Epidermal melanocyte (primary cell): ENCODE measurements around the gene MRS2.
"Not testable (repeated sequence)": the region's sequence is repeated elsewhere in the genome, so short reads cannot be mapped to it uniquely, and the experiment has no call there.

Experiments used
- DNase-seq: peaks from one replicate; pipeline ENCODE4 v3.0.0; 2011; ENCODE audit warnings: low spot score; ENCODE audit not compliant: insufficient read length

The MRS2 gene, protein sequence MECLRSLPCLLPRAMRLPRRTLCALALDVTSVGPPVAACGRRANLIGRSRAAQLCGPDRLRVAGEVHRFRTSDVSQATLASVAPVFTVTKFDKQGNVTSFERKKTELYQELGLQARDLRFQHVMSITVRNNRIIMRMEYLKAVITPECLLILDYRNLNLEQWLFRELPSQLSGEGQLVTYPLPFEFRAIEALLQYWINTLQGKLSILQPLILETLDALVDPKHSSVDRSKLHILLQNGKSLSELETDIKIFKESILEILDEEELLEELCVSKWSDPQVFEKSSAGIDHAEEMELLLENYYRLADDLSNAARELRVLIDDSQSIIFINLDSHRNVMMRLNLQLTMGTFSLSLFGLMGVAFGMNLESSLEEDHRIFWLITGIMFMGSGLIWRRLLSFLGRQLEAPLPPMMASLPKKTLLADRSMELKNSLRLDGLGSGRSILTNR

DNA sequence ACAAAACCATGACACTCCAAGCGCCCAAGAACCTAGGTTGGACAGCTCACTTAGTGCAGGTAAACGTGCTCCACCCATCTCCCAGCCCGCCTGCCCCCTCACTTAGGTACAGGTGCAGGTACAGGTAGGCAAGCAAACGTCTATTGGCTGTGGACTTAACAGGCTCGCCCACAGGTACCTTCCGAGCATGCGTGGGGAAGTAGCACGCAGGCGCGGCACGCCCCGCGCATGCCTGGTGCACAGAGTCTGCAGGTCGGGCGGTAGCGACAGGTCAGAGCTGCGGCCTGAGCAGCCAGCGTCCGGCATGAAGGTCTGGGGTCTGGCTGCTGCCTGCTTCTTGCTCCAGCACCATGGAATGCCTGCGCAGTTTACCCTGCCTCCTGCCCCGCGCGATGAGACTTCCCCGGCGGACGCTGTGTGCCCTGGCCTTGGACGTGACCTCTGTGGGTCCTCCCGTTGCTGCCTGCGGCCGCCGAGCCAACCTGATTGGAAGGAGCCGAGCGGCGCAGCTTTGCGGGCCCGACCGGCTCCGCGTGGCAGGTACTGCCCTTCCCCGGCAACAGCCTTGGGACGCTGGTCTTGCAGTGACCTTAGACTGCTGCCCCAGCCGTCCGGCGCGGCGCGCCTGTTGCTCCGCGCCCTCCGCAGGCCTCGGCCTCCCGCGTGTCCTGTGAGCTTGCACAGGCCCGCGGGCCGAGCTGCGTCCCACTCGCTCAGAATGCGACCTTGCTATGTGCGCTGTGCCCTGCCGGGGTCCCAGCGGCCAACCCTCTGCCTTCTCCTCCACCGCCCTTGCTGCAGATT is at the start of gene MRS2:
MRS2 (plus strand) TSS at position 240 of the 804 bp plus-strand sequence; CDS start at position 351, 111 bp downstream.
- DNase-seq = peak; percentile 41

DNA sequence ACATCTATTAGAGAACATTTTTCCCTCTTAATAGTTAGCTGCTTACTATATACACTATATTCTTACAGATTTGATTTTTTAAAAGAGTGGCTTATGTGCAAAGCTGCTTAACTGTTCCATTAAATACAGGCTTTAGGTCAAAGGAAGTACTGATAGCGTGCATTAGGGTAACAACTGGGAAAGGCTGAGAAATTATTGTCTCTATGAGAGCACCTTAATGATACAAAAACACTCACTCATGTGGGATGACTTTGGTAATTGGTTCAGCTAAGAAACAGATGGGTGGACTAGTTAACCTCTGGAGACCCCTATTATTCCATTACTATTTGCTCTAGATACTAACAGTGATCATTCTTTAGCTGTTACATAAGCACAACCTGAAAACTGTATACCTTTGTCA is 48.9 kb upstream of the MRS2 start:
- no peak for DNase-seq

DNA sequence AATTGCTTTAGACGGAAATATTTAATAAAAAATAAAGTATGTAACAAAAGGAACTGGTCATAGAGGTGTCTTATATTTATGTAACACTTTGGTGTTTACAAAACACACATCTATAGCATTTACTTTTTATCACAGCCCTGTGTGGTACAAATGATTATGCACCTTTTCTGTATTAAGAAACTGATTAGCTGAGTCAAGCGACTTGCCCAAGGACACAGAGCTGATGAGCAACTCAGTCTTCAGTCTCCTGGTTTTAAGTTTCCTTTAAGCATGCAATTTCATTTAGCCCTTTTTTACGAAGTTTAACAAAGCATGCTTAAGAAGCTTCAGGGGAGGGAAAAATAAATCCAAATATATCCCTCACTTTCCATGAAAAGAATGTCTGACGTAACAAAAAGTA is 47.3 kb upstream of the MRS2 start:
- no peak for DNase-seq

DNA sequence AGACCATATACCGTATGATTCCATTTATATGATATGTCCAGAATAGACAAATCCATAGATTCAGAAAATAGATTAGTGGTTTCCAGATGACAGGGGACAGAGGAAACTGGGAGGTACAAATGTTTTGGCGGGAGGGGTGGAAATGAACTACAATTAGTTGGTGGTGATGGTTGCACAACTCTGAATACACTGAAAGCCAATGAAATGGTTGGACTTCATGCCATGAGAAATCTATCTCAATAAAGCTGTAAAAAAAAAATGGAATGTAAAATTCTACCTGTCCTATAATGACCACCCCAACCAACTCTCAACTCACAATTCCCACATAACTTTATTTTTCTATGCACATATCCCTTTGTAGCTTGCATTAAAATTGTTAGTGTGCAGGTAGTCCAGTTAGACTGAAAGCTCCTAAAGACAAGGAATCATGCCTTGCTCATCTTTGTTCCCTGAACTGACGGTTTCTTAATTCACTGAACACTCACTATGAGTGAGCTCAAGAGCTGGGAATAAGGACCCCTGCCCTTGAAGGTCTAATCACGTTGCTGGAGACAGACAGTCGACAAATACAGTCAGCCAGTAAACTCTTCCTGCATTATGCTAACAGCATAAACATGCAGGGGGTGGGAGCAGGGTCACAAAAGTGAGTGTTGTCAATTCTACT is 46.3 kb upstream of the MRS2 start:
- DNase-seq = no peak

DNA sequence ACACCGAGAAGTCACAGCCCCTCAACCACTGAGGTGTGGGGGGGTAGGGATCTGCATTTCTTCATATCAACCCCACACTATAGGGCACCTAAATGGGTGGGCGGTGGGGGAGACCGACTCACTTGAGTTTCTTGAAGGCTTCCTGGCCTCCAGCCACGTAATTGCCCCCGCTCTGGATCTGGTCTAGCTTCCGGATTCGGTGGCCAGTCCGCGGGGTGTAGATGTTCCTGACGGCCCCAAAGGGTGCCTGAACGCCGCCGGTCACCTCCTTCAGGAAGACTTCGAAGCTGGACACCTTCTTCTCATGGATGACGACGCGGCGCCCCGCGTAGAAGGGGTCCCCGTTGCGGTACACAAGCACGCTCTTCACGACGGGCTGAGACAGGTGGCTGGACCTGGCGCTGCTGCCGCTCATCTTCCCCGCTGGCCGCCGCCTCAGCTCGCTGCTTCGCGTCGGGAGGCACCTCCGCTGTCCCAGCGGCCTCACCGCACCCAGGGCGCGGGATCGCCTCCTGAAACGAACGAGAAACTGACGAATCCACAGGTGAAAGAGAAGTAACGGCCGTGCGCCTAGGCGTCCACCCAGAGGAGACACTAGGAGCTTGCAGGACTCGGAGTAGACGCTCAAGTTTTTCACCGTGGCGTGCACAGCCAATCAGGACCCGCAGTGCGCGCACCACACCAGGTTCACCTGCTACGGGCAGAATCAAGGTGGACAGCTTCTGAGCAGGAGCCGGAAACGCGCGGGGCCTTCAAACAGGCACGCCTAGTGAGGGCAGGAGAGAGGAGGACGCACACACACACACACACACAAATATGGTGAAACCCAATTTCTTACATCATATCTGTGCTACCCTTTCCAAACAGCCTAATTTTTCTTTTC is 45.2 kb upstream of the MRS2 start, which contains the start of gene DCDC2:
DCDC2 (minus strand) TSS at position 724 of the 883 bp plus-strand sequence; CDS start at position 415, 309 bp downstream.
- no peak for DNase-seq

DNA sequence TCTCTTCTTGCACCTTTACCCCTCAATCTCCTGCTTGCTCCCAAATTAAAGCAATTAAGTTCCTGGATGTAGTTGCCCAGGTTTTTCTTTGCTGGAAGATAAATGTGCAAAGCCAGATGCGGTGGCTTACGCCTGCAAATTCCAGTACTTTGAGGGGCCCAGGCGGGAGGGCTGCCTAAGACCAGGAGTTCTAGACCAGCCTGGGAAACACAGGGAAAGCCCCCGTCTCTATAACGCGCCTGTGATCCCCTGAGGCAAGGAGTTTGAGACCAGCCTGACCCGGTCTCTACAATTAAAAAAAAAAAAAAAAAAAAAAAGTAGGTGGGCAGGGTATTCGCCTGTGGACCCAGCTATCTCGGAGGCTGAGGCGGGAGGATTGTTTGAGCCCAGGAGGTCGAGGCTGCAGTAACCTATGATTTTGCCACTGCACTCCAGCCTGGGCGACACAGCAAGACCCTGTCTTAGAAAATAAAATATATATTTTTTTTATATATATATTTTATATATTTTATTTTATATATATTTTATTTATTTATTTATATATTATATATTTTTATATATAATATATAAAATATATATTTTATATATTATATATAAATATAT is 44.4 kb upstream of the MRS2 start:
- no peak for DNase-seq

DNA sequence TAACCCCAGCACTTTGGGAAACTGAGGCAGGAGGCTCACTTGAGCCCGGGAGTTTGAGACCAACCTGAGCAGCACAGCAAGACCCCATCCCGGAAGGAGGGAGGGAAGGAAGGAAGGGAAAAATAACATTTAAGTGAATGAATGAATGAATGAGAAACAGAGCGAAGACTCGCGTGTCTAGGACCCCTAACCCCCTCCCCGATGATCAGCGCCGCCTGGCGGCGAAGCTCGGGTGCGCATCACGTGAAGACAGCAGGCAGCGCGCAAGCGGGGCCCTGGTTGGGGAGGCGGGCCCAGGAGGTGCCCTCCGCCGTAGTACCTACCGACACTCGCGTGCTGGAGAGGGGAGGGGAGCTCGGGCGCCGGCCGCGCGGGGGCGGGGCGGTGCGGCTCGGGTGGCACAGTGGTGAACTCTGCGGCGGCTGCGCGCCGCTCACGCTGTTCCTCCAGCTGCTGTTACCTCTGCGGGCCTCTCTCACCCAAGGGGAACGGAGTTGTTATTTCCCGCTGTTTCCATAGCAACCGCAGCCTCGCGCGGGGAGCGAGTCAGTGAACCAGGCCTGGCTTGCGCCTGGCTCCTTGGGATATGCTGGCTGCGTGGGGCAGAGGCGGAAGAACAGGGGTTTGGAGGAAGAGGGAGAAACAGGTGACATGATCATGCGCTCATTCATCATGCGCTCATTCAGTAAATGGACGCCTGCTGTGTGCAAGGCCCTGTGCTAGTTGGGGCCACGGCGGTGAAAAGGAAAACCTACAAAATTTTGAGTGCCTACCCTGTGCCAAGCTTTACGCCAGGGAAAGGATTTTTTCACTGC is 42.9 kb upstream of the MRS2 start:
- peak; percentile 23 for DNase-seq

DNA sequence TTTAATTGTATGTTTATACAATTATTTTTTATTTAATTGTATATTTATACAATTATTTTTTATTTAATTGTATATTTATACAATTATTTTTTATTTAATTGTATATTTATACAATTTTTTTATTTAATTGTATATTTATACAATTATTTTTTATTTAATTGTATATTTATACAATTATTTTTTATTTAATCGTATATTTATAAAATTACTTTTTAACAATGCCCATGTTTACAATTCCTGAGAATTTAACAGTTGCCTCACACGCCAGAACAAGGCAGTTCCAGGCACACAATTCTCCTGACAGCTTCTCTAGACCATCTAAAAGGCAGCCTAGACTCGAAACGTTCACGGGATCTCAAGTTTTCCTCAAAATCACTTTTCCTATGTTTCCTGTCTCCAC is 40.4 kb upstream of the MRS2 start:
- not testable (repeated sequence) for DNase-seq

DNA sequence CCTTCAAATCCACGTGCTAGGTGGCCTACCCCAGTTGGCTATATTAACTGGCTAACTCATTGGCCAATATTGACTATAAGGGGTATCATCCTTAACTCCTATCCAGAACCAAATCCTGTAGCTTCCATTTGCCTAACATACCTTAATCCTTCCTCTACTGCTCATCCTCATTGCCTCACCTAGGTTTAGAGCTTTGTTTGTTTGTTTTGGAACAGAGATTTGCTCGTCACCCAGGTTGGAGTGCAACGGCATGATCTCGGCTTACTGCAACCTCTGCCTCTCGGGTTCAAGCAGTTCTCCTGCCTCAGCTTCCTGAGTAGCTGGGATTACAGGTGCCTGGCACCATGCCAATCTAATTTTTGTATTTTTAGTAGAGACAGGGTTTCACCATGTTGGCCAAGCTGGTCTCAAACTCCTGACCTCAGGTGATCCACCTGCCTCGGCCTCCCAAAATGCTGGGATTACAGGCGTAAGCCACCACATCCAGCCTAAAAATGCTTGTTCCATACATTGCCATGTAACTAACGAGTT is 37.6 kb upstream of the MRS2 start:
- not testable (repeated sequence) for DNase-seq

DNA sequence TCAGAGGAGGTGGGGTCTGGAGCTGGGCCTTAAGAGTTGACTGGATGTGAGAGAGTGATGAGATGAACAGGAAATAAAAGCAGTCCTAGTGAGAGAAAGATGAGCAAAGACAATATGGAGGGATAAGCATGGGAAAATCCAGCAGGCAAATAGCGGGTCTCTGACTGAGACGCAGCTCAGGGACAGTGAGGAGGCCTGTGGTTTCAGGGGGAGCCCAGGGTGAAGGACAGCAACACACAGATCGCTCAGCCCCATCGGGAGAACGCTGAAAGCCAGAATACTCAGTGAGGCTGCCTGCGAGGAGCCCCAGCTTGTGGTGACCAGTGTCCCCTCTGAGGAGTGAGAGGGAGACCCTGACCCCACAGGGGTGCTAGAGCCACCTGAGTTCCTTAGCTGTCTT is 28.1 kb upstream of the MRS2 start:
- no peak for DNase-seq

DNA sequence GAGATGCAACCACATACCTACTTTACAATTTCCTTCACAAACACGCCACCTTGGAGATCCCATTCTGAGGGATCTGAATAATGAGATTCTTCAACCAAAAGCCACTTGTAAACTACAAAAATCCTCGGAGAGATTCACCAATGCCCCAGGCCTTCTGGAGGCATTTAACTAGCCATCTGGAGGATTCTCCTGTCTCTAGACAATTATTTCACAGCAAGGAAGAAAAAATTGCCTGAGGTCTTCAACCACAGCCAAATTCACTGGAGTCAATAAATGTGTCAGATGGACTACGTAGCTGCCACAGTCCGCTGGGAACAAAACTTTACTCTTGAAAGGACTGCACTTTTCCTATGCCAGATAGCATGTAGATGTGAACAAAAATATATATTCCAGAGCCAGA is 25.9 kb upstream of the MRS2 start:
- no peak for DNase-seq

DNA sequence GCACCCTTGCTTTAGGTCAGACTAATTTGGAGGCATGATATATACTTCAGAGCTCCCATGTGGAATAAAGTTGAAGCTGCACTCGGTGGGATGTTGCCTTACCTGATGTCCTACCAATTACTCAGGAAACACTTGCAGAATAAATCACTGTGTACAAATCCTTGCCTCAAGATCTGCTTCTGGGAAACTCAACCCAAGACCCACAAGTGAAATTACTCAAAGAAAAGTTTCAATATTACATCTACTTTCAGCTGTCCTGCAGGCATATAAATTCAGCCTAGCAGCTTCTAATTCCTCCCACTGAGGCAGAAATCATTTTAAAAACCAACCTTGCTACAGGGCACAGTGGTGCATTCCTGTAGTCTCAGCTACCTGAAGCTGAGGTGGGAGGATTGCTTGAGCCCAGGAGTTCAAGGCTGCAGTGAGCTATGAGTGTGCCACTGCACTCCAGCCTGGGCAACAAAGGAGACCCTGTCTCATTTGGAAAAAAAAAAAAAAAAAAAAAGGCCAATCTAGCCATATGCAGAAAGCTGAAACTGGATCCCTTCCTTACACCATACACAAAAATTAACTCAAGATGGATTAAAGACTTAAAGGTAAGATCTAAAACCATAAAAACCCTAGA is 24.2 kb upstream of the MRS2 start:
- DNase-seq = no peak

DNA sequence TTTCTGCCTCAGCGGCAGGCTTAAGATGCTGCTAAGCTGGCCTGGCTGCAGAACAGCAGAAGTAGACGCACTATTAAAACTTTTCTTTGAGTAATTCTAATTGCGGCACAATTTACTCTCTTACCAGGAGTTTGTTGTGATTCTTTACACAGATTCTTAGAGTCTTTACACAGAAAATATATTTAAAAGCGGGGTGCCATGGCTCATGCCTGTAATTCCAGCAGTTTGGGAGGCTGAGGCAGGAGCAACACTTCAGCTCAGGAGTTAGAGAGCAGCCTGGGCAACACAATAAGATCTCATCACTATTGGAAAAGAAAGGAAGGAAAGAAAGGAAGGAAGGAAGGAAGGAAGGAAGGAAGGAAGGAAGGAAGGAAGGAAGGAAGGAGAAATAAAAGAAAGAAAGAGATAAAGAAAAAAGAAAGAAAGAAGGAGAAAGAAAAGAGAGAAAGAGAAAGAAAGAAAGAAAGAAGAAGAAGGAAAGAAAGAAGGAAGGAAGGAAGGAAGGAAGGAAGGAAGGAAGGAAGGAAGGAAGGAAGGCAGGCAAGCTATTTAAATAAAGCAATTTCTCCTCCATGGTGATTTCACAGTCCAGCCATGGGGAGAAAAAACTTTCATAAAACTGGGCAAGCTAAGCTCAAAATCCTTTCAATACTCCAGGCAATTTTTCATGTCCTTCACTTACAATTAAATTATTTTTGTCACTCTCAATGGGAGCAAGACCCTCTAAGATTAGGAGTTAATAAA is 21.1 kb upstream of the MRS2 start:
- DNase-seq = no peak

DNA sequence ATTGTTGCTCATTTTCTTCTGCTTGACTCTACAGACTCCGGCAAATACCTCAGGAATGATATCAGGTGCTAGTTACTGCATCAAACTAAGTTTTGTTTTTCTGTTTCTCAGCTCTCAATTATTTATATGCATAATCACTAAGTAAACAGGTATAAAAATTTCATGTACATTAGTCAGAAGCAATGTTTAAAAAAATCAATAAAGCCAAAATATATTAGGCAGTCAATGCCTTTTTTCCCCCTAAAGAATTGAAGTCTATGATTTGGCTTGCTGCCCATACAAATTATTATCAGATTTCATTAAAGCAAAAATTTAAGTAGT is 20.6 kb upstream of the MRS2 start:
- no peak for DNase-seq

DNA sequence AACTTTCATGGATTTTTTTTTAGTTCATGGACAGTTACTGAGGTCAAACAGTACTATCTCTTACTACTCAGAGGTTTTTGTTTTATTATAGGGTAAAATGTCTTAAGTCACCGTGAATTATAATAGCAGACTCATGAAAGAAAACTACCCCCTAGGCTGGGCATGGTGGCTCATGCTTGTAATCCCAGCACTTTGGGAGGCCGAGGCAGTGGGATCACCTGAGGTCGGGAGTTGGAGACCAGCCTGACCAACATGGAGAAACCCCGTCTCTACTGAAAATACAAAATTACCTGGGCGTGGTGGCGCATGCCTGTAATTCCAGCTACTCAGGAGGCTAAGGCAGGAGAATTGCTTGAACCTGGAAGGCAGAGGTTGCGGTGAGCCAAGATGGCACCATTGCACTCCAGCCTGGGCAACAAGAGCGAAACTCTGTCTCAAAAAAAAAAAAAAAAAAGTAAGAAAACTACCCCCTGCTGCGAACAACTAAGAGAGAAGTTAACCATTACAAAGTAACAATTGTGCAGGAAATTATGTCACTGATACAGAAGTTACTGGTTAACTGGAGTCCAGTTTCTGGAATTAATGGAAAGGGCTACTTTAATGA is 19.7 kb upstream of the MRS2 start:
- DNase-seq = not testable (repeated sequence)

DNA sequence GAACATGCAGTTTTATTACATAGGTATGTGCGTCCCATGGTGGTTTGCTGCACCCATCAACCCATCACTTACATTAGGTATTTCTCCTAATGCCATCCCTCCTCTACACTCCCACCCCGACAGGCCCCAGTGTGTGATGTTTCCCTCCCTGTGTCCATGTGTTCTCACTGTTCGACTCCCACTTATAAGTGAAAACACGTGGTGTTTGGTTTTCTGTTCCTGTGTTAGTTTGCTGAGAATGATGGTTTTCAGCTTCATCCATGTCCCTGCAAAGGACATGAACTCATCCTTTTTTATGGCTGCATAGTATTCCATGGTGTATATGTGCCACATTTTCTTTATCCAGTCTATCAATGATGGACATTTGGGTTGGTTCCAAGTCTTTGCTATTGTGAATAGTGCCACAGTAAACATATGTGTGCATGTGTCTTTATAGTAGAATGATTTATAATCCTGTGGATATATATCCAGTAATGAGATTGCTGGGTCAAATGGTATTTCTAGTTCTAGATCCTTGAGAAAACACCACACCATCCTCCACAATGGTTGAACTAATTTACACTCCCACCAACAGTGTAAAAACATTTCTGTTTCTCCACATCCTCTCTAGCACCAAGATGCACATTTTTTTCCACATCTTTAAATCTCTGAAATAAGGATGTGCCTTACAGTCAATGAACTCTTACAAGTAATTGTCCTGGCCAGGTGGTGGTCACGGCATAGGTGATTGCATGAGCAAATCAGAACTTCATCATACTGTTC is 18.2 kb upstream of the MRS2 start:
- not testable (repeated sequence) for DNase-seq
